ENCODE measurements around the gene SIM2. TPM values are rescaled to one million over a fixed set of nuclear protein-coding genes. Genes with fewer than 3 reads are reported as not detected.

SIM2 gene
- total RNA-seq, 1 experiment from 2014 or later, result not detected

- no peak for DNase-seq
- H3K4me1 ChIP-seq (ENCODE audit: insufficient read depth, low read length), result no peaks in the 10 kb centered on the region
- H2BK5ac ChIP-seq (ENCODE audit: insufficient read length, low read length), result no peak overlapping the region
- no CpG with 5 or more reads among the region's 5 CpGs for WGBS (ENCODE audit: extremely low coverage, insufficient read length, low lambda C conversion rate)
- no peak overlapping the region for H3T11ph ChIP-seq (ENCODE audit: low read length)
- no peak overlapping the region for H2AK5ac ChIP-seq (ENCODE audit: insufficient read length, low read length)
- no peaks in the 10 kb centered on the region for H3K79me2 ChIP-seq (ENCODE audit: insufficient read depth, low read length)
- no peaks in the 10 kb centered on the region for H3K9me3 ChIP-seq (ENCODE audit: control insufficient read depth, low read depth, low read length)
- H2AFZ ChIP-seq (ENCODE audit: low read length), result no peak overlapping the region
- no peak overlapping the region for H3K4me3 Mint-ChIP-seq
- no peak overlapping the region for H3K27ac Mint-ChIP-seq
- no peaks in the 10 kb centered on the region for H3K23me2 ChIP-seq (ENCODE audit: insufficient read length, low read depth, low read length, poor library complexity, severe bottlenecking)
- H4K5ac ChIP-seq (ENCODE audit: insufficient read length, low read depth, low read length), result no peak overlapping the region
- H3K9ac ChIP-seq (ENCODE audit: extremely low read depth, insufficient read length, low read length), result no peak overlapping the region
- no peak overlapping the region for H3K56ac ChIP-seq (ENCODE audit: insufficient read length, low read depth, low read length)
- no peak overlapping the region for H3K27ac ChIP-seq (ENCODE audit: insufficient read length, low read depth, low read length)
- no peak overlapping the region for H3K23ac ChIP-seq (ENCODE audit: insufficient read length, low read depth, low read length)
- H3K36me3 Mint-ChIP-seq (ENCODE audit: insufficient read depth in 1 of 3, low read depth in 3 of 3), result peaks cover 0 to 9% (median 0%) of the 10 kb centered on the region in 3 experiments; a peak in 4 of 7 replicates
- H3K4ac ChIP-seq (ENCODE audit: low read depth, low read length), result no peak overlapping the region
- H3K18ac ChIP-seq (ENCODE audit: insufficient read length, low read depth, low read length), result no peak overlapping the region
- H3K4me2 ChIP-seq (ENCODE audit: insufficient read depth, insufficient read length, low read length), result no peak overlapping the region
- no peak overlapping the region for H4K8ac ChIP-seq (replicated peaks; ENCODE audit: insufficient read length, low read depth, low read length)
- peaks cover 78% of the 10 kb centered on the region for H3K27me3 Mint-ChIP-seq (ENCODE audit: low read depth)
- no peaks in the 10 kb centered on the region for H4K20me1 ChIP-seq (ENCODE audit: control insufficient read depth, insufficient read depth, insufficient read length)
- no peak overlapping the region for H2BK15ac ChIP-seq (ENCODE audit: low read depth, low read length)
- no peak overlapping the region for H2BK20ac ChIP-seq (ENCODE audit: low read depth, low read length, poor library complexity, severe bottlenecking)
- no peak for TF ChIP-seq CTCF (conservative IDR thresholded peaks at IDR 0.05)
- no peaks in the 10 kb centered on the region for H3K79me1 ChIP-seq (ENCODE audit: insufficient read depth, low read depth, low read length, poor library complexity, severe bottlenecking)
- H4K91ac ChIP-seq (ENCODE audit: insufficient read length, low read depth, low read length), result no peak overlapping the region
- H2BK12ac ChIP-seq (ENCODE audit: insufficient read length, low read depth, low read length), result no peak overlapping the region
- H3K14ac ChIP-seq (ENCODE audit: insufficient read depth, low read length), result no peak overlapping the region
- H3K9me3 Mint-ChIP-seq, result peaks cover 3 to 6% of the 10 kb centered on the region in 2 experiments; a peak in 3 of 5 replicates
- H3K27me3 ChIP-seq (ENCODE audit: insufficient read depth, low read length), result no peaks in the 10 kb centered on the region
- H2BK120ac ChIP-seq (ENCODE audit: low read depth, low read length, poor library complexity, severe bottlenecking), result no peak overlapping the region
- peaks cover 13 to 15% of the 10 kb centered on the region in 2 experiments for H3K4me1 Mint-ChIP-seq
Measured at GRCh38 chr21:36672737-36673136, 26.2 kb upstream of the SIM2 start.

Data from H9 (cell line).